WI38 (cell line): Measurements from ENCODE around the gene KLHL25.

Source experiments
- H3K4me3 ChIP-seq: 2 replicates; pipeline ENCODE4 v1.5.1; 2011; ENCODE audit warnings: low read depth, mild to moderate bottlenecking, control low read depth, low read length
- TF ChIP-seq, protein P1 (sequence below): IDR thresholded peaks from 2 replicates; pipeline ENCODE4 v1.5.1; 2012; ENCODE audit warnings: low read depth, mild to moderate bottlenecking, control low read depth, low read length

Gene KLHL25

DNA sequence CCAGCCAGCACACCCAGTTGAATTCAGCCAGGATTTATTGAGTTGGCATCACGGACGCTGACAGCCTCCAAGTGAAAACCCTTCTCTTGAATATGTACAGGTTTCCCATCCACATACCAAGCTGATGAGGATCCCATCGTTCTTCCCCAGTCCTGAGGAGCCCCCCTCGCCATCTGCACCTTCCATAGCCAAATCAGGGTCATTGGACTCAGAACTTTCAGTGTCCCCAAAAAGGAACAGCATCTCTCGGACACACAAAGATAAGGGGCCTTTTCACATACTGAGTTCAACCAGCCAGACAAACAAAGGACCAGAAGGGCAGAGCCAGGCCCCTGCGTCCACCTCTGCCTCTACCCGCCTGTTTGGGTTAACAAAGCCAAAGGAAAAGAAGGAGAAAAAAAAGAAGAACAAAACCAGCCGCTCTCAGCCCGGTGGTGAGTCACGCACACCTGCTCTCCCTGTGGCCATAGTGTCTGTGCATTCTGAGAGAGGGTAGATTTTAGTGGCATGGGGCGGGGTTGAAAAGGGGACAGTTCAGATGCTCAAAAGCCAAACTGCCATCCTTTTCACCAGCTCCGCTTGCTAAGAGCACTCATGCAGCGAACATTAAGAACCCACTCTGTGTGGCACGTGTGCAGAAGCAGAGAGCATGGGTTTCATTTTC is 51.2 kb downstream of the KLHL25 start:
- H3K4me3 ChIP-seq: no peak overlapping the region
- TF ChIP-seq, protein P1, sequence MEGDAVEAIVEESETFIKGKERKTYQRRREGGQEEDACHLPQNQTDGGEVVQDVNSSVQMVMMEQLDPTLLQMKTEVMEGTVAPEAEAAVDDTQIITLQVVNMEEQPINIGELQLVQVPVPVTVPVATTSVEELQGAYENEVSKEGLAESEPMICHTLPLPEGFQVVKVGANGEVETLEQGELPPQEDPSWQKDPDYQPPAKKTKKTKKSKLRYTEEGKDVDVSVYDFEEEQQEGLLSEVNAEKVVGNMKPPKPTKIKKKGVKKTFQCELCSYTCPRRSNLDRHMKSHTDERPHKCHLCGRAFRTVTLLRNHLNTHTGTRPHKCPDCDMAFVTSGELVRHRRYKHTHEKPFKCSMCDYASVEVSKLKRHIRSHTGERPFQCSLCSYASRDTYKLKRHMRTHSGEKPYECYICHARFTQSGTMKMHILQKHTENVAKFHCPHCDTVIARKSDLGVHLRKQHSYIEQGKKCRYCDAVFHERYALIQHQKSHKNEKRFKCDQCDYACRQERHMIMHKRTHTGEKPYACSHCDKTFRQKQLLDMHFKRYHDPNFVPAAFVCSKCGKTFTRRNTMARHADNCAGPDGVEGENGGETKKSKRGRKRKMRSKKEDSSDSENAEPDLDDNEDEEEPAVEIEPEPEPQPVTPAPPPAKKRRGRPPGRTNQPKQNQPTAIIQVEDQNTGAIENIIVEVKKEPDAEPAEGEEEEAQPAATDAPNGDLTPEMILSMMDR: no peak

- TF ChIP-seq, protein P1: no peak
- no peak overlapping the region for H3K4me3 ChIP-seq
Measured at GRCh38 chr15:85742186-85742821, 52.4 kb downstream of the KLHL25 start.

DNA sequence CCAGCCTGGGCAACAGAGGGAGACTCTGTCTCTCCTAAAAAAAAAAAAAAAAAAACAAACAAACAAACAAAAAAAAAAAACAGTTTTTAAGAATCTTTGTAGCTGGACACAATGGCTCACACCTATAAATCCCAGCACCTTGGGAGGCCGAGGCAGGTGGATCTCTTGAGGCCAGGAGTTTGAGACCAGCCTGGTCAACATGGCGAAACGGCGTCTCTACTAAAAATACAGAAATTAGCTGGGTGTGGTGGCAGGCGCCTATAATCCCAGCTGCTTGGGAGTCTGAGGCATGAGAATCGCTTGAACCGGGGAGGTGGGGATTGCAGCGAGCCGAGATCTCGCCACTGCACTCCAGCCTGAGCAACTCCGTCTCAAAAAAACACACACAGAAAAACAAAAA is 53.1 kb downstream of the KLHL25 start:
- H3K4me3 ChIP-seq: no peak overlapping the region
- TF ChIP-seq, protein P1: no peak

- TF ChIP-seq, protein P1: no peak
- no peak overlapping the region for H3K4me3 ChIP-seq
Measured at GRCh38 chr15:85741021-85741421, 53.7 kb downstream of the KLHL25 start.

- TF ChIP-seq, protein P1: no peak
- H3K4me3 ChIP-seq: no peak overlapping the region
Measured at GRCh38 chr15:85737061-85737460, 57.7 kb downstream of the KLHL25 start.

DNA sequence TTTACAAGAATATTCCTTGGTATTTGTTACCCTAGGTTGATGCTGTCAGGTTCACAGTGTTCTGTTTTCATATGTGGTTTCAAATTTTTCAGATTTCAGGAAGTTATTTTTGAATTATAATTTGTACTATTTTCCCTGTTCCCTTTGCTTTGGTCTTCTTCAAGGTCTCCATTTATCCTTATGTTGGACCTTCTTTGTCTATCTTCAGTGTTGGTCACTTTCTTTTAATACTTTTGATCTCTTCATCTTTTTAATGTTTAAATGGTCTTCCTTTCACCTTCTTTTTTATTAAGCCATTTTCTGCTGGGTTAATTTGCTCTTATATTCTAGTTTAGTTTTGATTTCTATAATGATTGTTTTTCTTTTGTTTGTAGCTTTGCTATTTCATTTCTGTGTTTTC is 61.3 kb downstream of the KLHL25 start:
- no peak overlapping the region for H3K4me3 ChIP-seq
- TF ChIP-seq, protein P1: no peak

DNA sequence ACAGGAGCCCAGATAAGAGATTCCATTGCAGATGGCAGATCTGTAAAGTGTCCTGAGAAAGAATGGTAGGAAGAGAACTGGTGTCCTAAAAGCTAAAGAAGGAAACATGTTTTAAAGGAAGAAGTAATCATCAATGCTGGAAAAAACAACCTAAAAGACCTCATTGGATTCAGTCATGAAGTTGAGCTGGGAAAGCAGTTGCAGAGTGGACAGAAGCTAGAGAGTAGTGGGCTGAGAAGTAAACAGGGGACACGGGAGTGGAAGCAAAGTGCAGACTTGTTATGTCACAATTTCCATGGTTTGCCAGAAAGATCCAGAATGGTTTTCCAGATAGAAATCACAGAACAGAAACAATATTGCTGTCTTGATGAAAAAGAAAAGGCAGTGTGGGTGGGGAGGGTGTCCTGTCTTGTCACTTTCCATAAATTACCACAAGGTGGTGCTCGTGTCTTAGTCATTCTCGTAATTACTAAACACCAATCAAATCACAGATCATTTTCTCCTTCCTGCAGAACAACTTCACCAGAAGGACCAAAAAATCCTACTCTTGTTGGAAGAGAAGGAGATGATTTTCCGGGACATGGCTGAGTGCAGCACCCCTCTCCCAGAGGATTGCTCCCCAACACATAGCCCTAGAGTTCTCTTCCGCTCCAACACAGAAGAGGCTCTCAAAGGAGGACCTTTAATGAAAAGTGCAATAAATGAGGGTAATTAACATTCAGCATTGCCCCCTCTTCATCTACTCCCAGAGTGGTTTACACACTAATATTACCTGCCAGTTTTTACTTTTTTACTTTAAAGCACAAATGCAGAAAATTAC is 64.5 kb downstream of the KLHL25 start:
- TF ChIP-seq, protein P1: peak; percentile 48; the same call in 1 of the 2 replicates
- H3K4me3 ChIP-seq: no peak overlapping the region
